Measurements from ENCODE around the gene HBG1.

- TF ChIP-seq, protein P1, sequence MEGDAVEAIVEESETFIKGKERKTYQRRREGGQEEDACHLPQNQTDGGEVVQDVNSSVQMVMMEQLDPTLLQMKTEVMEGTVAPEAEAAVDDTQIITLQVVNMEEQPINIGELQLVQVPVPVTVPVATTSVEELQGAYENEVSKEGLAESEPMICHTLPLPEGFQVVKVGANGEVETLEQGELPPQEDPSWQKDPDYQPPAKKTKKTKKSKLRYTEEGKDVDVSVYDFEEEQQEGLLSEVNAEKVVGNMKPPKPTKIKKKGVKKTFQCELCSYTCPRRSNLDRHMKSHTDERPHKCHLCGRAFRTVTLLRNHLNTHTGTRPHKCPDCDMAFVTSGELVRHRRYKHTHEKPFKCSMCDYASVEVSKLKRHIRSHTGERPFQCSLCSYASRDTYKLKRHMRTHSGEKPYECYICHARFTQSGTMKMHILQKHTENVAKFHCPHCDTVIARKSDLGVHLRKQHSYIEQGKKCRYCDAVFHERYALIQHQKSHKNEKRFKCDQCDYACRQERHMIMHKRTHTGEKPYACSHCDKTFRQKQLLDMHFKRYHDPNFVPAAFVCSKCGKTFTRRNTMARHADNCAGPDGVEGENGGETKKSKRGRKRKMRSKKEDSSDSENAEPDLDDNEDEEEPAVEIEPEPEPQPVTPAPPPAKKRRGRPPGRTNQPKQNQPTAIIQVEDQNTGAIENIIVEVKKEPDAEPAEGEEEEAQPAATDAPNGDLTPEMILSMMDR (IDR thresholded peaks at IDR 0.05; ENCODE audit: insufficient read depth, low read depth, low read length), result no peak
- no peak for TF ChIP-seq EZH2 (IDR thresholded peaks at IDR 0.05; ENCODE audit: insufficient read depth, low read length)
Measured at GRCh38 chr11:5257296-5257695, 7.6 kb upstream of the HBG1 start.

All from astrocyte (in vitro differentiated cells and primary cell).